NCI-H2196 treated with DMSO at 0.1 percent for 48 hours (cell line): ENCODE measurements around the gene STAM2.
"Not testable (repeated sequence)": the region's sequence is repeated elsewhere in the genome, so short reads cannot be mapped to it uniquely, and the experiment has no call there.

Source experiments
- DNase-seq: peaks from one replicate; lab custom pipeline; 2025; ENCODE audit not compliant: unreplicated experiment; lab: John Stamatoyannopoulos, UW

The STAM2 gene

DNA sequence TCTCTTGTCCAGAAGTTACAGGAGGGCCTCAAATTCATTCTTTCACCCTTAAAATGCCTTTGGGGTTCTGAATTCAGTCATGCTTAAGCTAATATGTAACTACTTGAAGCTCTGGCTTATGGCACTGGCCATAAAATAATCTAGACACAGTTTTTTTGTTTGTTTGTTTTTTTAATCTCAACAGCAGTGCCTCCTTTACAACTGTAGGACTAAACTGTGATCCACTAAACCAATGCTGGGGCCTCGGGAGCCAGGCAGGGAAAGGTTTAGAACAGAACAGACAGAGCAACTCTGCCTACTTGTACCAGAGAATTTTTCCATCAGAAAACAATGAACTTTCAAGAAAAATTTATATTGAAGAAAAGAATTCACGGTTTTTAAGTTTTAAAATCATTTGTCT lies 1.7 kb downstream of the STAM2 start:
- no peak for DNase-seq

DNA sequence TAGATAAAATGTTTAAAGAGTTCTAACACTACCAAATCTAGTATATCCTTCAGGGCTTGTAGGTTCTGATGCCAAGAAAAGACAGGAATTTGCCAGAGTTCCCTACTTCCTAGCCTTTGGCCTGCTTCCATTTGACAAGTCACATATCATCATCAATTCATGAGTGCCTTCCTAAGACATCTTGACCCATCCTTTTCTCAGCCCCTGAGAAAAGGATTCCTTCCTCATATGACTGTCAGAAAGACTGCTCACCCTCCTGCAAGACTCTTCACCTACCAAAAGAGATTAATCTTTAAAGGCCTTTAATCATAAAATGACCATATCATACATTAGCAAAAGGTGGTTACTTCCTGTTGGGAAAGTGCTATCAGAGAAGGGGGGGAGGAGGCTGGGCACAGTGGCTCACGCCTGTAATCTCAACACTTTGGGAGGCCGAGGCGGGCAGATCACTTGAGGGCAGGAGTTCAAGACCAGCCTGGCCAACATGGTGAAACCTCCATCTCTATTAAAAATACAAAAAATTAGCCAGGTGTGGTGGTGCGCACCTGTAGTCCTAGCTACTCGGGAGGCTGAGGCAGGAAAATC lies 3.3 kb downstream of the STAM2 start:
- not testable (repeated sequence) for DNase-seq

DNA sequence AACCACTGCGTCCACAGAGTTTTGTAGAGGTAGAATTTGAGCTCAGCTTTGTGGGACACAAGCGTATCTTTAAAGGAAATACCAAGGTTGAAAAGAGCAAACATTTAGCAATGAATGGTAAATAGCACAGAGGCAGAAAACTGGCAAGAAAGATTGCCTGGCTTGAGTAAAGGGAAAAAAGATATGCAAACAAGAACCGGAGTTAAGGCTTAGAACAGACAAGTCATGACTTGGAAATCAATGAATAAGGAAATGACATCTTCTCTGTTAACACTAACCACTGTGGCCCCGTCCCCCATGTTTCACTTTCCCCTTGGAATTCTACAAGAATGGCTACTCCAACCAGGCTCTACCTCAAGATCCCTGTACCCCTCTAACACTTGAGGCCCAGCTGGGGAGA lies 3.8 kb downstream of the STAM2 start:
- no peak for DNase-seq

DNA sequence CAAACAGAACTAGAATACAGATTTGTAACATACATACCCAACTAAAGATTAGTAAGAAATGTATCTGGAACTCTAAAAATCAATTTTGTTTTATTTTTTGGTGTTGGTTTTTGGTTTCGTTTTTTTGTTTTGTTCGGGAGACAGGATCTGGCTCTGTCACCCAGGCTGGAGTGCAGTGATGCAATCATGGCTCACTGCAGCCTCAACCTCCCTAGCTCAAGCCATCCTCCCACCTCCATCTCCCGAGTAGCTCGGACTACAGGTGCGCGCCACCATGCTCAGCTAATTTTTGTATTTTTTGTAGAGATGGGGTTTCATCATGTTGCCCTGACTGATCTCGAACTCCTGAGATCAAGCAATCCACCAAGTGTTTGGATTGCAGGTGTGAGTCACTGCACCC lies 6.4 kb downstream of the STAM2 start:
- DNase-seq, result not testable (repeated sequence)

DNA sequence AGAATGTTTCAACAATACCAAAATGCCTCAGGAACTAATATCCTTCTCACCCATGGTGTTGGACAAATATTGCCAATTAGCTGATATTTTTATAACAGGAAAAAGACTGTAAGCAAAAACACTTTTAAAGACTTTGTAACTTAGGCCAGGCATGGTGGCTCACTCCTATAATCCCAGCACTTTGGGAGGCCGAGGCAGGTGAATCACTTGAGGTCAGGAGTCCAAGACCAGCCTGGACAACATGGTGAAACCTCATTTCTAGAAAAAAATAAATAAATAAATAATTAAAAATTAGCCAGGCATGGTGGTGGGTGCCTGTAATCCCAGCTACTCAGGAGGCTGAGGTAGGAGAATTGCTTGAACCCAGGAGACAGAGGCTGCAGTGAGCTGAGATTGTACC lies 8.1 kb downstream of the STAM2 start:
- not testable (repeated sequence) for DNase-seq

GRCh38 chr2:152167065-152167464 lies 8.5 kb downstream of the STAM2 start:
- DNase-seq, result no peak

- no peak for DNase-seq
Observed at GRCh38 chr2:152166633-152167032, 8.9 kb downstream of the STAM2 start.

DNA sequence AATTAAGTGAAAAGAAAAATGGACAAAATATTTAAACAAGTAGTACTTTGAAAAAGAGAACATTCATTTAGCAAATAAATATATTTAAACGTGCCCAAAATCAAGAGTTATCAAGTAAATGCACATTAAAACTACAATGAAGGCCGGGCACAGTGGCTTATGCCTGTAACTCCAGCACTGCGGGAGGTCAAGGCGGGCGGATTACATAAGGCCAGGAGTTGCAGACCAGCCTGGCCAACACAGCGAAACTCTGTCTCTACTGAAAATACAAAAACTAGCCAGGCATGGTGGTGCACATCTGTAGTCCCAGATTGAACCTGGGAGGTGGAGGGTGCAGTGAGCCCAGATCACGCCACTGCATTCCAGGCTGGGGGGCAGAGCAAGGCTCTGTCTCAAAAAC lies 9.8 kb downstream of the STAM2 start:
- DNase-seq, result no peak

GRCh38 chr2:152165306-152165705 lies 10.3 kb downstream of the STAM2 start:
- DNase-seq, result no peak

DNA sequence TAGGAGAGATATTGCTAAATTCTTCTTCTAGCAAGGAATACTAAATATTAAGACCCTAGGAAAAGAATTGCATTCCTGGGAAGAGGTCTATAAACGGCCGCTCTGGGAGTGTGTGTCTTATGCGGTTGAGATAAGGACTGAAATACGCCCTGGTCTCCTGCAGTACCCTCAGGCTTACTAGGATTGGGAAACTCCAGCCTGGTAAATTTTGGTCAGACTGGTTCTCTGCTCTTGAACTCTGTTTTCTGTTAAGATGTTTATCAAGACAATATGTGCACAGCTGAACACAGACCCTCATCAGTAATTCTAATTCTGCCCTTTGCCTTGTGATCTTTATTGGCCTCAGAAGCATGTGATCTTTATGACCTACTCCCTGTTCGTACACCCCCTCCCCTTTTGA lies 11.9 kb downstream of the STAM2 start:
- not testable (repeated sequence) for DNase-seq

- DNase-seq, result no peak
Observed at GRCh38 chr2:152162141-152162540, 13.4 kb downstream of the STAM2 start.

- no peak for DNase-seq
Observed at GRCh38 chr2:152161598-152161997, 14.0 kb downstream of the STAM2 start.

- DNase-seq, result not testable (repeated sequence)
Observed at GRCh38 chr2:152160378-152160777, 15.2 kb downstream of the STAM2 start.

DNA sequence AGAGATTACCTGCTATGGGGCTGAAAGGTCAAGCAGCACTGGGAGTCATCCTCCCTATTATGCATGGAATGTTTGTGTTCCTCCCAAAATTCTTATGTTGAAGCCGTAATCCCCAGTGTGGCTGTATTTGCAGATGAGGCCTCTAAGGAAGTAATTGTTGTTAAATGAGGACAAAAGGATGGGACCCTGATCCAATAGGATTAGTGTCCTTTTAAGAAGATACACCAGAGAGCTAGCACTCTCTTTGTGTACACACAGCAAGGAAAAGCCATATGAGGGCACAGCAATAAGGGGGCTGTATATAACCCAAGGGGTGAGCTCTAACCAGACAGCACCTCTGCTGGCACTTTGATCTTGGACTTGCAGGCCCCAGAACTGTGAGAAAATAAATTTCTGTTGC lies 18.3 kb downstream of the STAM2 start:
- DNase-seq, result no peak

GRCh38 chr2:152155209-152155608 lies 20.4 kb downstream of the STAM2 start:
- DNase-seq, result no peak

DNA sequence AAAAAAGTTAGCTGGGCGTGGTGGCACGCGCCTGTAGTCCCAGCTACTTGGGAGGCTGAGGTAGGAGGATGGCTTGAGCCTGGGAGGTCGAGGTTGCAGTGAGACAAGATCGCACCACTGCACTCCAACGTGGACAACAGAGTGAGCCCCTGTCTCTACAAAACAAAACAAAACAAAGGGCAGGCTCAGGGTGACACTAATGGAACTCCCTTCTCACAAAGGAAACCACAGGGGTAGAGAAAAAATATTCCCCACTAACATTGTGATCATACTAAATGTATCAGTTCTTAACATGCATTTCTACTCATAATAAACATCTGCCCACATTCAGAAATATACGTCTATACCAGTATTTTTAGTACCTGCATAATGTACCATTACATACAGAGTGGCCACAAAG lies 21.1 kb downstream of the STAM2 start:
- no peak for DNase-seq

- DNase-seq, result no peak
Observed at GRCh38 chr2:152134488-152135280, 40.9 kb downstream of the STAM2 start.

DNA sequence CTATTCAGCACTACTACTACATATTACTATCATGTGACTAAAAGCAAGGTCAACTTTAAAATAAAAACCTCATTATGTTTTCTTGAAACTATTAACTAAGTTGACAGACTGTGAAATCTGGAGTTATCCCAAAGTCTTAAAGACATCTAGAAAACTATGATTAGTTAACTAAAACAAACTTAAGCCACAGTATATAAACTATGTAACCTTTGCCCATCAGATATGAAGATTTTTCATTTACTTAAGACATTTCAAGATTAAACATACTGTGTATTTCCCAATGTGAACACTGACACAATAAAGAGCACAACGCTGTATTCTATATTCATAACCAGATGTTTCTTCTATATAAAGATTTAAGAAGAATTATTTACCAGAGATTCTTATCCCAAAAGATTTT lies 43.3 kb downstream of the STAM2 start:
- no peak for DNase-seq

- no peak for DNase-seq
Observed at GRCh38 chr2:152127628-152128027, 47.9 kb downstream of the STAM2 start.

- DNase-seq, result no peak
Observed at GRCh38 chr2:152126664-152127063, 48.9 kb downstream of the STAM2 start.

DNA sequence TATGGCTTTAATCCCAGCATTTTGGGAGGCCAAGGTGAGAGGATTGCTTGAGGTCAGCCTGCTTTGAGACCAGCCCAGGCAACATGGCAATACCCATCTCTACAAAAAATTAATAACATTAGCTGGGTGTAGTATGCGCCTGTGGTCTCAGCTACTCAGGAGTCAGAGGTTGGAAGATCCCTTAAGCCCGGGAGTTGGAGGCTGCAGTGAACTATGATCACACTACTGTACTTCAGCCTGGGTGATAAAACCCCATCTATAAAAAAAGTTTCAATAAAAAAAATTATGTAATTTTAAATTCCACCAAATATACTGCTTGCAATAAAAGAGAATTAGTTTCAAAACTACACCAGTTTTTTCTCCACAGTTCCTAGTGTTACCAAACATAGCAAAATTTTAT lies 53.4 kb downstream of the STAM2 start:
- DNase-seq, result no peak

DNA sequence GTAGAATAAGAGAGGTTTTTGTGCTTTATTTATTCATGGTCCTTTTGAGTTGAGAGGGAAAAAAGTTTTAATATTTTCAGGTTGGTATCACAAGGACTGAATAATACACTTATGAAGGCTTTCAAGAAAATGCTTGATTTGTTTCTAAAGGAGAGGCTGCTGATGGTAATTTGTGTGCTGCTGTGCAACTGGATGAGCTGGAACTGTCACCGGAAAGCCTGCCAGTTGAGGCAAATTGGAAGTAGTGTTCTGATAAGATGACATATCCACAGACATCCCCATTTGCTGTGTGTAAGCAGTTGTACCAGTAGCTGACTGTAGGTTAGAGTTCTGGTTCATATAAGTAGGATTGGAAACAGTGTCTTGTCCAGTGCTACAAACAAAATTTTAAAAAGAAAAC lies 55.1 kb downstream of the STAM2 start:
- no peak for DNase-seq

- DNase-seq, result no peak
Observed at GRCh38 chr2:152115952-152116351, 59.6 kb downstream of the STAM2 start.
